PC-3 (cell line): ENCODE data around the gene ORMDL1.

Experiments used
- EZH2 ChIP-seq: fragments of 300-600 bp; sonication (generic); IDR thresholded peaks from one replicate; pipeline ENCODE4 v1.6.1; 2017; ENCODE audit warnings: antibody characterized with exemption, mild to moderate bottlenecking, low read length; ENCODE audit not compliant: unreplicated experiment
- EZH2phosphoT487 ChIP-seq: fragments of 300-600 bp; sonication (generic); IDR thresholded peaks from 2 replicates; pipeline ENCODE4 v1.6.1; 2018; ENCODE audit warnings: mild to moderate bottlenecking, antibody characterized with exemption, low read length, borderline replicate concordance
- TF ChIP-seq, protein P1 (sequence below): fragments of 300-600 bp; sonication (generic); conservative IDR thresholded peaks from 2 replicates; pipeline ENCODE4 v1.5.1; 2017; ENCODE audit warnings: antibody characterized with exemption, low read depth, mild to moderate bottlenecking, low read length

DNA sequence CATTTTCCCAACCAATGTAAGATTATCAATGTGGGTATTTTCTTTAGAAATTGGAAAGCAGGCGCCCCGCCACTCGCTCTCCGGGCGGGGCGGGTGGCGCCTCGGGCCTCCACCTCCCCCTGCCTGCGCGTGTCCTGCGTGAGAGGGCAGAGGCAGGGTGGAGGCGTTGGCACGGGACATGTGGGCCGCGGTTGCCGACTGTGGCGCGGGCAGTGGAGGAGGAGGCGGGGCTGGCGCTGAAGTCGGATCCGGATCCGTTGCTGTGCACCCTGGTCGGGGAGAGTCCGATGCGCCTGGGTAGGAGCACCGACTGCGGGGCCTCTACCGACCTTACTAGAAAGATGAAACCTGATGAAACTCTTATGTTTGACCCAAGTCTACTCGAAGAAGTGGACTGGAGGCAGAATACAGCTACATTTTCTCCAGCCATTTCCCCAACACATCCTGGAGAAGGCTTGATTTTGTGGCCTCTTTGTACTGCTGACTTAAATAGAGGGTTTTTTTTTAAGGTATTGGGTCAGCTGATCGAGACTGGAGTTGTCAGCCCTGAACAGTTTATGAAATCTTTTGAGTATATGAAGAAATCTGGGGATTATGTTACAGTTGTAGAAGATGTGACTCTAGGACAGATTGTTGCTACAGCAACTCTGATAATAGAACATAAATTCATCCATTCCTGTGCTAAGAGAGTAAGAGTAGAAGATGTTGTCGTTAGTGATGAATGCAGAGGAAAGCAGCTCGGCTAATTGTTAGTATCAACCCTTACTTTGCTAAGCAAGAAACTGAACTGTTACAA lies 38.0 kb upstream of the ORMDL1 start:
- TF ChIP-seq, protein P1, sequence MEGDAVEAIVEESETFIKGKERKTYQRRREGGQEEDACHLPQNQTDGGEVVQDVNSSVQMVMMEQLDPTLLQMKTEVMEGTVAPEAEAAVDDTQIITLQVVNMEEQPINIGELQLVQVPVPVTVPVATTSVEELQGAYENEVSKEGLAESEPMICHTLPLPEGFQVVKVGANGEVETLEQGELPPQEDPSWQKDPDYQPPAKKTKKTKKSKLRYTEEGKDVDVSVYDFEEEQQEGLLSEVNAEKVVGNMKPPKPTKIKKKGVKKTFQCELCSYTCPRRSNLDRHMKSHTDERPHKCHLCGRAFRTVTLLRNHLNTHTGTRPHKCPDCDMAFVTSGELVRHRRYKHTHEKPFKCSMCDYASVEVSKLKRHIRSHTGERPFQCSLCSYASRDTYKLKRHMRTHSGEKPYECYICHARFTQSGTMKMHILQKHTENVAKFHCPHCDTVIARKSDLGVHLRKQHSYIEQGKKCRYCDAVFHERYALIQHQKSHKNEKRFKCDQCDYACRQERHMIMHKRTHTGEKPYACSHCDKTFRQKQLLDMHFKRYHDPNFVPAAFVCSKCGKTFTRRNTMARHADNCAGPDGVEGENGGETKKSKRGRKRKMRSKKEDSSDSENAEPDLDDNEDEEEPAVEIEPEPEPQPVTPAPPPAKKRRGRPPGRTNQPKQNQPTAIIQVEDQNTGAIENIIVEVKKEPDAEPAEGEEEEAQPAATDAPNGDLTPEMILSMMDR = no peak
- no peak for TF ChIP-seq EZH2phosphoT487
- no peak for TF ChIP-seq EZH2
